ENCODE results near the gene ANO9.

Gene ANO9

DNA sequence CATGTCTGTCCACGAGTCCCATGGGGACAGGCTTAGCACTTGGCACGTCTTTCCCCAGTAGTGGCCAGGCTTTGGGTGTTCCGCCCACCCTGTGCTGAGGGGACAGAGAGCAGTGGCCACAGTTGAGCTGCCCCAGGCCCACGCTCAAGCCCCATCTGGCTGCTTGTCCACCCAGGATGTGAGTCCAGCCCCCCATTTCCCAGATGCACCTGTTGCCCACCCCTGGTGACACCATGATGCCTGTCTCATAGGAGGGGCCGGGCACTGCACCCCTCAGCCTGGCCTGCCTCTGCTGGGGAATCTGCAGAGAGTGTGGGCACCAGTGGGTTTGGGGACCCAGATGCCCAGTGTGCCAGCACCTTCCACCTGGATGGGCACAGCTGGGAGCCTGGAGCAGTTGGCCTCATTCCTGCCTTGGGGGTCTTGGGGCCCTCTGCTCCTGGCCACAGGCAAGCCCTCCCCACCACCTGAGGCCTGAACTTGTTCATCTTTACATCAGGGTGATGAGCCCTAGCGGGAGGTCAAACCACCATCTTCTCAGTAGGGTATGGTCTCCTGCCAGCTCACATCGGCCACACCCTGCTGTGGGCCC is 32.7 kb downstream of the ANO9 start:
- Histone ChIP-seq H3K27me3 (replicated peaks; ENCODE audit: control insufficient read depth, insufficient read depth, low read length, poor library complexity, severe bottlenecking) (no peaks in the 10 kb centered on the region), H3K4me3 (ENCODE audit: insufficient read depth, low read depth, low read length, poor library complexity, severe bottlenecking) (no peak overlapping the region), H3K36me3 (ENCODE audit: control insufficient read depth, insufficient read depth, low read length) (peaks cover 14% of the 10 kb centered on the region), H3K27ac (ENCODE audit: insufficient read depth, low read length, poor library complexity, severe bottlenecking) (no peak overlapping the region), H3K4me1 (ENCODE audit: control insufficient read depth, insufficient read depth, low read length, poor library complexity, severe bottlenecking) (peaks cover 28% of the 10 kb centered on the region), H3K9me3 (ENCODE audit: control insufficient read depth, low read length) (no peaks in the 10 kb centered on the region)
- no peak for DNase-seq

- Histone ChIP-seq H3K27ac (ENCODE audit: insufficient read depth, low read length, poor library complexity, severe bottlenecking) (peak overlapping the region; percentile 46), H3K27me3 (replicated peaks; ENCODE audit: control insufficient read depth, insufficient read depth, low read length, poor library complexity, severe bottlenecking) (no peaks in the 10 kb centered on the region), H3K9me3 (ENCODE audit: control insufficient read depth, low read length) (no peaks in the 10 kb centered on the region), H3K36me3 (ENCODE audit: control insufficient read depth, insufficient read depth, low read length) (peaks cover 14% of the 10 kb centered on the region), H3K4me1 (ENCODE audit: control insufficient read depth, insufficient read depth, low read length, poor library complexity, severe bottlenecking) (peaks cover 28% of the 10 kb centered on the region), H3K4me3 (ENCODE audit: insufficient read depth, low read depth, low read length, poor library complexity, severe bottlenecking) (no peak overlapping the region)
- no peak for DNase-seq
These were observed 33.4 kb downstream of the ANO9 start for GRCh38 chr11:408154-409007.

- Histone ChIP-seq H3K4me1 (ENCODE audit: control insufficient read depth, insufficient read depth, low read length, poor library complexity, severe bottlenecking) (peaks cover 21% of the 10 kb centered on the region), H3K4me3 (ENCODE audit: insufficient read depth, low read depth, low read length, poor library complexity, severe bottlenecking) (no peak overlapping the region), H3K36me3 (ENCODE audit: control insufficient read depth, insufficient read depth, low read length) (peaks cover 14% of the 10 kb centered on the region), H3K27me3 (replicated peaks; ENCODE audit: control insufficient read depth, insufficient read depth, low read length, poor library complexity, severe bottlenecking) (no peaks in the 10 kb centered on the region), H3K27ac (ENCODE audit: insufficient read depth, low read length, poor library complexity, severe bottlenecking) (peak overlapping the region; percentile 46), H3K9me3 (ENCODE audit: control insufficient read depth, low read length) (no peaks in the 10 kb centered on the region)
- DNase-seq = no peak
These were observed 34.1 kb downstream of the ANO9 start for GRCh38 chr11:407651-408123.

GRCh38 chr11:406796-407650 is 34.8 kb downstream of the ANO9 start:
- Histone ChIP-seq H3K27me3 (replicated peaks; ENCODE audit: control insufficient read depth, insufficient read depth, low read length, poor library complexity, severe bottlenecking) (no peaks in the 10 kb centered on the region), H3K4me1 (ENCODE audit: control insufficient read depth, insufficient read depth, low read length, poor library complexity, severe bottlenecking) (peaks cover 19% of the 10 kb centered on the region), H3K27ac (ENCODE audit: insufficient read depth, low read length, poor library complexity, severe bottlenecking) (peak overlapping the region; percentile 71), H3K9me3 (ENCODE audit: control insufficient read depth, low read length) (no peaks in the 10 kb centered on the region), H3K36me3 (ENCODE audit: control insufficient read depth, insufficient read depth, low read length) (peaks cover 14% of the 10 kb centered on the region), H3K4me3 (ENCODE audit: insufficient read depth, low read depth, low read length, poor library complexity, severe bottlenecking) (peak overlapping the region; percentile 32)
- DNase-seq = peak; percentile 91 to 97 (median 93)

DNA sequence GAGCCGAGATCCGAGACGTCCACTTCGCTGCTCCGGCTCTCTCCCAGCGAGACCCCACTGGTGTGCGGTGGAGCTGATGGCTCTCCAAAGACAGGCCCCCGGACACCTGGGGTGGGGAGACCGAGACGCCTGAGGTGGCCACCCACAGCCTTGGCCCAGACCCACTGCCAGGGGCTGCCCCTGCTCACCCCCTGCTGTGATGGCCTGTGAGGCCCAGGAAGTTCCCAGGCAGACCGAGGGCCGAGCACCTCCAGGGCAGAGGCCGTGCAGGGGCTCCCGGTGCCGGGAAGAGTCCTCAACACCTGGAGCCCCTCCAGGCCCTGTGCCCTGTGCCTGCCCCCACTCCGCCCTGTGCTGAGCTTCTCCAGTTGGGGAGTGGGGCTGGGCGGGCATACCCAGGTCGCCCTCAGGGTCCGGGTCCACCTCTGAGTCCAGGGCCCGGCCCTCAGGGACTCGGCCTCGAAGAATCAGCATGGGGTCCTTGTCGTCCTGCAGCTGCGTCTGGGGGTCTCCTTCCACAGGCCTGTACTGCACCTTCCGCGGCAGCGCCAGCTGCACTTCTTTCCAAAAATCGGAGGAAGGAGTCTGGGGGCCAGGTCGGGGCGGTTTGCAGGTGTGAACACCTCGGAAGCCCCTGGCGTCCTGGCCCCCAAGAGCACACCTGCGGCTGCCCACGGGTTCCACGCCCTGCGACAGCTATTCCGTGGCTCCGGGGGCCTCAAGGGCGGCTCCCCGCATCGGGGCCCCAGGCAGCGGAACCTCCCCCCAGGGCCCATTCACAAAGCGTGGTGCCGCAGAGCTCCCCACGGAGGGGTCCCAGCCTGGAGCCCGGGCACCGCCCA is 35.6 kb downstream of the ANO9 start:
- peaks cover 19% of the 10 kb centered on the region for H3K4me1 ChIP-seq (ENCODE audit: control insufficient read depth, insufficient read depth, low read length, poor library complexity, severe bottlenecking)
- no peaks in the 10 kb centered on the region for H3K9me3 ChIP-seq (ENCODE audit: control insufficient read depth, low read length)
- no peak for DNase-seq
- no peaks in the 10 kb centered on the region for H3K27me3 ChIP-seq (replicated peaks; ENCODE audit: control insufficient read depth, insufficient read depth, low read length, poor library complexity, severe bottlenecking)
- peak overlapping the region; percentile 32 for H3K4me3 ChIP-seq (ENCODE audit: insufficient read depth, low read depth, low read length, poor library complexity, severe bottlenecking)
- H3K27ac ChIP-seq (ENCODE audit: insufficient read depth, low read length, poor library complexity, severe bottlenecking) = peak overlapping the region; percentile 71
- H3K36me3 ChIP-seq (ENCODE audit: control insufficient read depth, insufficient read depth, low read length) = peaks cover 14% of the 10 kb centered on the region

DNA sequence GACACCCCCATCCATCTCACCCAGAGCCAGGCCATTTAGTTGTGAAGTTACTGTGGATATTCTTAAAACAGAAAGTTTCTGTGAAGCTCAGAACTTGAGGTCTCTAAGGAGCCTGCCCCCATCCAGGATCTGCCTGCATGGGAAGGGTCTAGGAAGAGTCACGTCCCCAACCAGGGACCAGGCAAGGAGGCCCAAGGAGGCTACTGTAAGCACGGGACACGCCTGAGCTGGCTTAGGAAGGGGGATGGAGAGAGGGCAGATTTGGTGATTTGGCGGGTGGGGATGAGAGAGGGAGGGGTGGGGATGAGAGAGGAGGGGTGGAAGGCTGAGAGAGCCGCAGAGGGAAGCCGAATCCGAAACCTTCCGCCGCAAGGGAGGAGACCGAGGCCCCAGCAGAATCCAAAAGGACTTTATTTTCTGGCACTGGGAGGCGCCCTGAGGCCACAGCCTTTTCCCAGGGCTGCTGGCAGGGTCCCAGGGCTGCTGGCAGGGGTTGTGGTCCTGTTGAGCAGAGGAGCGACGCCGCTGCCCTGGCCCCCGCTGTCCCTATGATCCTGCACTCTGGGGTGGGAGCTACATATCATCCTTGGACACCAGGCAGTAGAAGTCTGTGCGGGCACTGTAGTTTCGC is 36.4 kb downstream of the ANO9 start:
- Histone ChIP-seq H3K27ac (ENCODE audit: insufficient read depth, low read length, poor library complexity, severe bottlenecking) (no peak overlapping the region), H3K4me1 (ENCODE audit: control insufficient read depth, insufficient read depth, low read length, poor library complexity, severe bottlenecking) (peaks cover 19% of the 10 kb centered on the region), H3K27me3 (replicated peaks; ENCODE audit: control insufficient read depth, insufficient read depth, low read length, poor library complexity, severe bottlenecking) (no peaks in the 10 kb centered on the region), H3K4me3 (ENCODE audit: insufficient read depth, low read depth, low read length, poor library complexity, severe bottlenecking) (no peak overlapping the region), H3K9me3 (ENCODE audit: control insufficient read depth, low read length) (no peaks in the 10 kb centered on the region), H3K36me3 (ENCODE audit: control insufficient read depth, insufficient read depth, low read length) (peaks cover 14% of the 10 kb centered on the region)
- no peak for DNase-seq

DNA sequence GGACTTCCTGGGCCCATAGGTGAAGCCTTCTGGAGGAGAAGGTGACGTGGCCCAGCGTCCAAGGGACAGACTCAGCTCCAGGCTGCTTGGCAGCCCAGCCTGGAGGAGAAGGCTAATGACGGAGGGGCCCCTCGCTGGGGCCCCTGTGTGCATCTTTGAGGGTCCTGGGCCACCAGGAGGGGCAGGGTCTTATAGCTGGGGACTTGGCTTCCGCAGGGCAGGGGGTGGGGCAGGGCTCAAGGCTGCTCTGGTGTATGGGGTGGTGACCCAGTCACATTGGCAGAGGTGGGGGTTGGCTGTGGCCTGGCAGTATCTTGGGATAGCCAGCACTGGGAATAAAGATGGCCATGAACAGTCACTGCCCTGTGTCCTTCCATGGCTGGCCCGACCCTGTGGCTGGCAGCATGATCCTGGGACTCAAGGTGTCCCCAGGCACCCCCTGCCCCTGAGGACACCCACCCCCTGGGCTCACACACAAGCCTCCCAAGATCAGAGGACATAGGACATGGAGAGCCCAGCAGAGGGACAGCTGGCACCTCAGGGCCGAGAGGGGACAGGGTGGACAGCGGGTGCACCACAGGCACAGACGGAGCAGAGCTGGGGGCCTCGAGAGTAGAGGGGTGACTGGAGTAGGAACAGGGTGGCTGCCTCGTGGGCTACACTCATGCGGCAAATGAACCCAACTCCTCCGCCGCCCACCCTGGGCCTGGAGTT is 37.1 kb downstream of the ANO9 start:
- DNase-seq = no peak
- Histone ChIP-seq H3K4me1 (ENCODE audit: control insufficient read depth, insufficient read depth, low read length, poor library complexity, severe bottlenecking) (peaks cover 19% of the 10 kb centered on the region), H3K4me3 (ENCODE audit: insufficient read depth, low read depth, low read length, poor library complexity, severe bottlenecking) (no peak overlapping the region), H3K27me3 (replicated peaks; ENCODE audit: control insufficient read depth, insufficient read depth, low read length, poor library complexity, severe bottlenecking) (no peaks in the 10 kb centered on the region), H3K27ac (ENCODE audit: insufficient read depth, low read length, poor library complexity, severe bottlenecking) (no peak overlapping the region), H3K9me3 (ENCODE audit: control insufficient read depth, low read length) (no peaks in the 10 kb centered on the region), H3K36me3 (ENCODE audit: control insufficient read depth, insufficient read depth, low read length) (peaks cover 10% of the 10 kb centered on the region)

- peaks cover 19% of the 10 kb centered on the region for H3K4me1 ChIP-seq (ENCODE audit: control insufficient read depth, insufficient read depth, low read length, poor library complexity, severe bottlenecking)
- DNase-seq = no peak
- H3K4me3 ChIP-seq (ENCODE audit: insufficient read depth, low read depth, low read length, poor library complexity, severe bottlenecking) = no peak overlapping the region
- H3K27ac ChIP-seq (ENCODE audit: insufficient read depth, low read length, poor library complexity, severe bottlenecking) = no peak overlapping the region
- no peaks in the 10 kb centered on the region for H3K9me3 ChIP-seq (ENCODE audit: control insufficient read depth, low read length)
- H3K36me3 ChIP-seq (ENCODE audit: control insufficient read depth, insufficient read depth, low read length) = peaks cover 10% of the 10 kb centered on the region
- no peaks in the 10 kb centered on the region for H3K27me3 ChIP-seq (replicated peaks; ENCODE audit: control insufficient read depth, insufficient read depth, low read length, poor library complexity, severe bottlenecking)
These were observed 37.9 kb downstream of the ANO9 start for GRCh38 chr11:403761-404431.

All from effector memory CD4-positive, alpha-beta T cell (primary cell).